HG03045 (cell line): ENCODE results near the gene EIF4E2.

ENCODE experiments used
- ATAC-seq: cut with Tn5 transposase; IDR thresholded peaks from one replicate; pipeline ENCODE4 v1.9.1; 2021; ENCODE audit warnings: mild to moderate bottlenecking, moderate library complexity; ENCODE audit not compliant: unreplicated experiment

The EIF4E2 gene

GRCh38 chr2:232588680-232589585 is 38.4 kb downstream of the EIF4E2 start:
- no peak for ATAC-seq

GRCh38 chr2:232592772-232593395 is 42.4 kb downstream of the EIF4E2 start:
- no peak for ATAC-seq

- no peak for ATAC-seq
These were observed 43.5 kb downstream of the EIF4E2 start for GRCh38 chr2:232593982-232594381.

GRCh38 chr2:232597362-232598079 is 47.0 kb downstream of the EIF4E2 start:
- no peak for ATAC-seq

- ATAC-seq: no peak
These were observed 47.8 kb downstream of the EIF4E2 start for GRCh38 chr2:232598293-232598692.

- no peak for ATAC-seq
These were observed 49.7 kb downstream of the EIF4E2 start for GRCh38 chr2:232600053-232600773.

GRCh38 chr2:232603283-232603682 is 52.8 kb downstream of the EIF4E2 start:
- no peak for ATAC-seq

GRCh38 chr2:232604535-232604934 is 54.0 kb downstream of the EIF4E2 start:
- ATAC-seq: no peak

- ATAC-seq: no peak
These were observed 56.5 kb downstream of the EIF4E2 start for GRCh38 chr2:232607011-232607410.

GRCh38 chr2:232609607-232610006 is 59.1 kb downstream of the EIF4E2 start:
- no peak for ATAC-seq

- ATAC-seq: no peak
These were observed 59.6 kb downstream of the EIF4E2 start for GRCh38 chr2:232610081-232610480.

- ATAC-seq: no peak
These were observed 60.6 kb downstream of the EIF4E2 start for GRCh38 chr2:232611061-232611460.

GRCh38 chr2:232611559-232612218 is 61.2 kb downstream of the EIF4E2 start:
- ATAC-seq: no peak

- ATAC-seq: no peak
These were observed 63.1 kb downstream of the EIF4E2 start for GRCh38 chr2:232613538-232614134.

GRCh38 chr2:232615339-232615738 is 64.8 kb downstream of the EIF4E2 start:
- ATAC-seq: no peak
